PFSK-1 (cell line): ENCODE measurements around the gene RELA.

Experiments used
- FOXP2 ChIP-seq: optimal IDR thresholded peaks from 2 replicates; pipeline ENCODE3; 2011; ENCODE audit warnings: borderline replicate concordance, control low read depth, inconsistent platforms; ENCODE audit not compliant: insufficient read depth; ENCODE audit errors: extremely low read length, extremely low read depth
- POLR2AphosphoS5 ChIP-seq: IDR thresholded peaks from 2 replicates; pipeline ENCODE4 v1.6.1; 2012; ENCODE audit warnings: low read depth, mild to moderate bottlenecking, control low read depth, low read length, moderate library complexity
- REST ChIP-seq, 2 experiments: IDR thresholded peaks; 2 replicates each; pipeline versions ENCODE4 v1.6.1 to v1.8.0; 2011 to 2012; ENCODE audit warnings: low read depth in 2 of 2, low read length in 2 of 2, control low read depth in 1 of 2, inconsistent platforms in 1 of 2, mild to moderate bottlenecking in 1 of 2, moderate library complexity in 1 of 2; ENCODE audit not compliant: insufficient read depth in 1 of 2
- SIN3A ChIP-seq: IDR thresholded peaks from 2 replicates; pipeline ENCODE4 v1.6.1; 2012; ENCODE audit warnings: mild to moderate bottlenecking, low read length, moderate library complexity, borderline replicate concordance; ENCODE audit not compliant: insufficient read depth
- TAF1 ChIP-seq: IDR thresholded peaks from 2 replicates; pipeline ENCODE4 v1.6.1; 2012; ENCODE audit warnings: low read length, control low read depth, borderline replicate concordance; ENCODE audit not compliant: insufficient read depth

The RELA gene

GRCh38 chr11:65698205-65698604 is 35.5 kb upstream of the RELA start:
- TF ChIP-seq FOXP2, result peak; percentile 91
- no peak for TF ChIP-seq TAF1

GRCh38 chr11:65696802-65697552 is 34.3 kb upstream of the RELA start:
- TF ChIP-seq REST (IDR thresholded peaks at IDR 0.05; ENCODE audit: insufficient read depth in 1 of 2, low read depth in 2 of 2, low read length in 2 of 2), result no peak
- no peak for TF ChIP-seq TAF1
- no peak for TF ChIP-seq SIN3A

- TF ChIP-seq TAF1 (no peak), FOXP2 (no peak), POLR2AphosphoS5 (no peak), SIN3A (no peak), REST (IDR thresholded peaks at IDR 0.05; ENCODE audit: insufficient read depth in 1 of 2, low read depth in 2 of 2, low read length in 2 of 2) (no peak)
These were observed 32.9 kb upstream of the RELA start for GRCh38 chr11:65695459-65696241.

GRCh38 chr11:65692367-65692766 is 29.7 kb upstream of the RELA start:
- no peak for TF ChIP-seq SIN3A
- TF ChIP-seq TAF1, result no peak
- TF ChIP-seq FOXP2, result no peak
- TF ChIP-seq POLR2AphosphoS5, result no peak

GRCh38 chr11:65685981-65686380 is 23.3 kb upstream of the RELA start:
- TF ChIP-seq REST (IDR thresholded peaks at IDR 0.05; ENCODE audit: insufficient read depth in 1 of 2, low read depth in 2 of 2, low read length in 2 of 2) (no peak), TAF1 (no peak), SIN3A (no peak), POLR2AphosphoS5 (no peak), FOXP2 (no peak)

- TF ChIP-seq SIN3A (no peak), POLR2AphosphoS5 (no peak), REST (IDR thresholded peaks at IDR 0.05; ENCODE audit: insufficient read depth in 1 of 2, low read depth in 2 of 2, low read length in 2 of 2) (no peak), TAF1 (no peak), FOXP2 (no peak)
These were observed 17.6 kb upstream of the RELA start for GRCh38 chr11:65680192-65680743.
